Stimulated activated CD4-positive, alpha-beta T cell treated with anti-CD3 and anti-CD28 coated beads, Interleukin-15, amount 100 ng/mL, for 48 hours (primary cell): Measurements from ENCODE around the gene KRT72.
"Not testable (repeated sequence)": the region's sequence is repeated elsewhere in the genome, so short reads cannot be mapped to it uniquely, and the experiment has no call there.

Experiments used
- DNase-seq, 2 donors: peaks; one replicate each; pipeline ENCODE4 v3.0.0-alpha.2; 2020; ENCODE audit warnings: low read depth in 2 of 2

Gene KRT72

GRCh38 chr12:52606581-52607218 lies 5.4 kb upstream of the KRT72 start:
- no peak for DNase-seq

GRCh38 chr12:52606096-52606495 lies 4.8 kb upstream of the KRT72 start:
- DNase-seq, result no peak

- DNase-seq, result no peak
Observed at GRCh38 chr12:52605542-52605941, 4.3 kb upstream of the KRT72 start.

- no peak for DNase-seq
Observed at GRCh38 chr12:52604859-52605258, 3.6 kb upstream of the KRT72 start.

- DNase-seq, result no peak
Observed at GRCh38 chr12:52603314-52603713, 2.1 kb upstream of the KRT72 start.

- no peak for DNase-seq
Observed at GRCh38 chr12:52602552-52602951, 1.3 kb upstream of the KRT72 start.

- no peak for DNase-seq
Observed at GRCh38 chr12:52601671-52602070, 408 bp upstream of the KRT72 start.

- DNase-seq, result no peak
Observed at GRCh38 chr12:52600475-52600874, 788 bp downstream of the KRT72 start.

GRCh38 chr12:52600071-52600470 lies 1.2 kb downstream of the KRT72 start:
- no peak for DNase-seq

- DNase-seq, result no peak
Observed at GRCh38 chr12:52598966-52599365, 2.3 kb downstream of the KRT72 start.

- not testable (repeated sequence) for DNase-seq
Observed at GRCh38 chr12:52594237-52594636, 7.0 kb downstream of the KRT72 start.

- DNase-seq, result no peak
Observed at GRCh38 chr12:52591521-52591920, 9.7 kb downstream of the KRT72 start.

GRCh38 chr12:52590021-52590420 lies 11.2 kb downstream of the KRT72 start:
- DNase-seq, result no peak

- no peak for DNase-seq
Observed at GRCh38 chr12:52587563-52587962, 13.7 kb downstream of the KRT72 start.

GRCh38 chr12:52585946-52586345 lies 15.3 kb downstream of the KRT72 start:
- no peak for DNase-seq

GRCh38 chr12:52585066-52585465 lies 16.2 kb downstream of the KRT72 start:
- DNase-seq, result no peak

GRCh38 chr12:52584156-52584682 lies 17.0 kb downstream of the KRT72 start:
- DNase-seq, result no peak

- DNase-seq, result peak; percentile 20 to 46
Observed at GRCh38 chr12:52582971-52583456, 18.2 kb downstream of the KRT72 start.

- DNase-seq, result no peak
Observed at GRCh38 chr12:52582486-52582885, 18.8 kb downstream of the KRT72 start.

GRCh38 chr12:52581481-52581880 lies 19.8 kb downstream of the KRT72 start:
- DNase-seq, result no peak

GRCh38 chr12:52581066-52581465 lies 20.2 kb downstream of the KRT72 start:
- no peak for DNase-seq

GRCh38 chr12:52580496-52580895 lies 20.8 kb downstream of the KRT72 start:
- DNase-seq, result no peak
